Osteocyte (in vitro differentiated cells): ENCODE data around the gene LMF2. TPM values are rescaled to one million over a fixed set of nuclear protein-coding genes. Genes with fewer than 3 reads are reported as not detected.

Experiments
- DNase-seq: peaks from one replicate; pipeline ENCODE4 v3.0.0; 2021; ENCODE audit warnings: mixed read lengths; ENCODE audit not compliant: unreplicated experiment; ENCODE audit errors: extremely low spot score
- H3K27ac Mint-ChIP-seq: one replicate; pipeline ENCODE4 v1.8.0; 2021; ENCODE audit warnings: mild to moderate bottlenecking, mixed read lengths; ENCODE audit not compliant: unreplicated experiment
- H3K27me3 Mint-ChIP-seq: one replicate; pipeline ENCODE4 v1.8.0; 2021; ENCODE audit warnings: mixed read lengths; ENCODE audit not compliant: unreplicated experiment
- H3K36me3 Mint-ChIP-seq: one replicate; pipeline ENCODE4 v1.8.0; 2021; ENCODE audit warnings: mixed read lengths; ENCODE audit not compliant: unreplicated experiment
- H3K4me1 Mint-ChIP-seq: one replicate; pipeline ENCODE4 v1.8.0; 2021; ENCODE audit warnings: mixed read lengths; ENCODE audit not compliant: unreplicated experiment
- H3K4me3 Mint-ChIP-seq: one replicate; pipeline ENCODE4 v1.8.0; 2021; ENCODE audit warnings: mild to moderate bottlenecking, moderate library complexity, mixed read lengths; ENCODE audit not compliant: unreplicated experiment
- H3K9me3 Mint-ChIP-seq: one replicate; pipeline ENCODE4 v1.8.0; 2021; ENCODE audit warnings: mixed read lengths; ENCODE audit not compliant: unreplicated experiment
- CTCF ChIP-seq: fragments of 200-600 bp; sonication (generic); IDR thresholded peaks from 2 replicates; pipeline ENCODE4 v1.5.0; 2021; ENCODE audit warnings: antibody characterized with exemption, mild to moderate bottlenecking, moderate library complexity
- total RNA-seq: library from RNA; stranded (reverse); gene quantifications from 2 replicates; pipeline ENCODE4 v1.2.1, GENCODE V29; 2021

LMF2 gene
- total RNA-seq, 1 donor from 2014 or later, result 107 TPM

GRCh38 chr22:50524676-50525103, 17.2 kb upstream of the LMF2 start:
- Mint-ChIP-seq H3K9me3 (no peaks in the 10 kb centered on the region), H3K4me3 (peak overlapping the region; percentile 83), H3K4me1 (peaks cover 24% of the 10 kb centered on the region), H3K27ac (peak overlapping the region; percentile 71), H3K36me3 (peaks cover 5% of the 10 kb centered on the region), H3K27me3 (no peaks in the 10 kb centered on the region)
- TF ChIP-seq CTCF, result no peak
- DNase-seq, result no peak

GRCh38 chr22:50523806-50524675, 16.5 kb upstream of the LMF2 start:
- DNase-seq, result no peak
- no peak for TF ChIP-seq CTCF
- H3K27me3 Mint-ChIP-seq, result no peaks in the 10 kb centered on the region
- peaks cover 24% of the 10 kb centered on the region for H3K4me1 Mint-ChIP-seq
- peaks cover 9% of the 10 kb centered on the region for H3K36me3 Mint-ChIP-seq
- no peaks in the 10 kb centered on the region for H3K9me3 Mint-ChIP-seq
- peak overlapping the region; percentile 71 for H3K27ac Mint-ChIP-seq
- peak overlapping the region; percentile 83 for H3K4me3 Mint-ChIP-seq

GRCh38 chr22:50523458-50523805, 15.9 kb upstream of the LMF2 start:
- H3K9me3 Mint-ChIP-seq, result no peaks in the 10 kb centered on the region
- DNase-seq, result no peak
- peak overlapping the region; percentile 20 for H3K4me3 Mint-ChIP-seq
- H3K4me1 Mint-ChIP-seq, result peaks cover 24% of the 10 kb centered on the region
- H3K36me3 Mint-ChIP-seq, result peaks cover 9% of the 10 kb centered on the region
- no peak for TF ChIP-seq CTCF
- H3K27ac Mint-ChIP-seq, result no peak overlapping the region
- H3K27me3 Mint-ChIP-seq, result no peaks in the 10 kb centered on the region

- H3K9me3 Mint-ChIP-seq, result no peaks in the 10 kb centered on the region
- H3K4me1 Mint-ChIP-seq, result peaks cover 24% of the 10 kb centered on the region
- peak overlapping the region; percentile 20 for H3K4me3 Mint-ChIP-seq
- TF ChIP-seq CTCF, result no peak
- H3K27ac Mint-ChIP-seq, result no peak overlapping the region
- peaks cover 9% of the 10 kb centered on the region for H3K36me3 Mint-ChIP-seq
- no peaks in the 10 kb centered on the region for H3K27me3 Mint-ChIP-seq
- no peak for DNase-seq
These were observed 15.4 kb upstream of the LMF2 start for GRCh38 chr22:50522806-50523438.

GRCh38 chr22:50522208-50522805, 14.8 kb upstream of the LMF2 start:
- Mint-ChIP-seq H3K27me3 (no peaks in the 10 kb centered on the region), H3K4me1 (peaks cover 18% of the 10 kb centered on the region), H3K27ac (no peak overlapping the region), H3K36me3 (peaks cover 12% of the 10 kb centered on the region), H3K4me3 (no peak overlapping the region), H3K9me3 (no peaks in the 10 kb centered on the region)
- no peak for TF ChIP-seq CTCF
- DNase-seq, result no peak
